ENCODE measurements around the gene MANBA. TPM values are rescaled to one million over a fixed set of nuclear protein-coding genes. Genes with fewer than 3 reads are reported as not detected.

MANBA gene
- total and polyA plus RNA-seq, 2 of the 13 experiments (the other 11 are each of a cell fraction or from before 2014, with no cell fraction given), result 11.7 to 33.3 TPM

GRCh38 chr4:102799816-102800215 is 39.0 kb upstream of the MANBA start:
- WGBS (ENCODE audit: low lambda C conversion rate), result 94% methylated on average over 2 of the region's 2 CpGs
- DNase-seq (ENCODE audit: low spot score), result no peak
- in situ Hi-C loops (cut with HindIII; ENCODE audit: extremely low pct_ligation_motif_present, low pct_unique_long_range_greater_than_20kb) (no loop called here), intact Hi-C loops (cut with micrococcal nuclease; ENCODE audit: unreplicated experiment) (no loop called here)
- H3K79me2 ChIP-seq (ENCODE audit: insufficient read depth, low read length), result peaks cover 16% of the 10 kb centered on the region
- FAIRE-seq, result no peak
- peaks cover 7% of the 10 kb centered on the region; the same call in 1 of the 2 replicates for H4K20me1 ChIP-seq (ENCODE audit: insufficient read depth, low read length)
- H3K4me3 ChIP-seq (replicated peaks in 1 of 3; ENCODE audit: insufficient read depth in 1 of 3, low read depth in 2 of 3, low read length in 3 of 3), result no peak overlapping the region
- H3K9ac ChIP-seq (ENCODE audit: insufficient read depth, low read depth, low read length), result no peak overlapping the region
- H2AFZ ChIP-seq (ENCODE audit: low read length), result no peak overlapping the region
- no TSS peak for BruUV-seq (replicated peaks)
- H3K27ac ChIP-seq (ENCODE audit: extremely low read length, insufficient read depth, low read length), result no peak overlapping the region
- no peaks in the 10 kb centered on the region for H3K9me3 ChIP-seq (ENCODE audit: low read length)
- no peaks in the 10 kb centered on the region for H3K27me3 ChIP-seq (ENCODE audit: control insufficient read depth in 1 of 2, insufficient read depth in 2 of 2, low read length in 2 of 2)
- H3K36me3 ChIP-seq (replicated peaks in 1 of 2; ENCODE audit: control insufficient read depth in 1 of 2, insufficient read depth in 2 of 2, low read length in 2 of 2), result peaks cover 12 to 68% of the 10 kb centered on the region in 2 experiments
- CTCF ChIA-PET (ENCODE audit: low intra/inter-chr PET ratio, low total read pairs), result no interaction called here
- no peaks in the 10 kb centered on the region for H3K4me1 ChIP-seq (ENCODE audit: insufficient read depth, low read length)
- ATAC-seq, result no peak
- H3K4me2 ChIP-seq (ENCODE audit: low read depth, low read length), result no peak overlapping the region
- POLR2A ChIA-PET, result interaction anchor here (0.6 kb wide), 1 partner anchor 69 kb away, joined by 5 read pairs; no protein-coding TSS in a partner anchor
- no peak for TF ChIP-seq RORA (CRISPR knock-in tag; IDR thresholded peaks at IDR 0.05)
- TF ChIP-seq ZNF557 (CRISPR knock-in tag; IDR thresholded peaks at IDR 0.05), result no peak
- no peak for TF ChIP-seq HIVEP1 (CRISPR knock-in tag; IDR thresholded peaks at IDR 0.05)
- TF ChIP-seq NCOA5 (CRISPR knock-in tag; IDR thresholded peaks at IDR 0.05), result no peak
- no peak for TF ChIP-seq KLF6 (CRISPR knock-in tag; IDR thresholded peaks at IDR 0.05)
- TF ChIP-seq GTF3A (CRISPR knock-in tag; conservative IDR thresholded peaks at IDR 0.05), result no peak
- TF ChIP-seq HMGA1 (CRISPR knock-in tag; conservative IDR thresholded peaks at IDR 0.05), result no peak
- TF ChIP-seq ZNF142 (CRISPR knock-in tag; IDR thresholded peaks at IDR 0.05), result no peak
- TF ChIP-seq ZBTB8A (CRISPR knock-in tag; IDR thresholded peaks at IDR 0.05; ENCODE audit: borderline replicate concordance, low read depth), result no peak
- no peak for TF ChIP-seq ZNF678 (CRISPR knock-in tag; IDR thresholded peaks at IDR 0.05)
- no peak for TF ChIP-seq ATF2 (CRISPR knock-in tag; IDR thresholded peaks at IDR 0.05)
- no peak for TF ChIP-seq MXD4 (CRISPR knock-in tag; IDR thresholded peaks at IDR 0.05)
- no peak for TF ChIP-seq ZNF180 (CRISPR knock-in tag; IDR thresholded peaks at IDR 0.05; ENCODE audit: borderline replicate concordance, low read depth)
- TF ChIP-seq RXRB (CRISPR knock-in tag; IDR thresholded peaks at IDR 0.05; ENCODE audit: borderline replicate concordance), result no peak
- no peak for TF ChIP-seq TCF7L2 (IDR thresholded peaks at IDR 0.05; ENCODE audit: low read depth, low read length)
- no peak for TF ChIP-seq KLF11 (CRISPR knock-in tag; IDR thresholded peaks at IDR 0.05)
